ENCODE measurements around the gene PLD6.

Gene PLD6

DNA sequence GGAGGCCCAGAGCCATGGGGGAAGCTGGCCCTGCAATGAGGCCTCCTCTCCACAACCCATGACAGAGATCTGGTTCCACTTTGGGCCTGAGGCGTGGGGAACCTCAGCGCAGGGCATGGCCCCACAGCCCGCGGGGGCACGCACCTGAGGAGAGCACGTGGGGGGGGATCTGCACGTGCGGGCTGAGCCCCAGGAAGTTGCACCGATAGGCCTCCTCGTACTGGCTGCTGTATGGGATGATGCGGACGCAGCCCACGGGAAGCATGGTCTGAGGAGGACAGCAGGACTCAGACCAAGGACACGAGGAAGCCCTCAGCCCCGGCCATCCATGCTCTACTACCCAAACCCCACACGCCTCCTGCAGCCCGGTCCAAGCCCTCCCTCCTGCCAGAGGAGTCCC lies 10.1 kb upstream of the PLD6 start:
- Histone ChIP-seq H3K27me3 (no peaks in the 10 kb centered on the region), H4K20me1 (0 out of 2 replicates have a peak, but pooled peaks cover 12% of the 10 kb centered on the region), H3K9me3 (no peaks in the 10 kb centered on the region), H3K4me1 (peaks cover 11% of the 10 kb centered on the region), H3K4me3 (no peak overlapping the region), H3K4me2 (no peak overlapping the region), H3K9ac (no peak overlapping the region), H3K27ac (no peak overlapping the region), H3K36me3 (peaks cover 93% of the 10 kb centered on the region)
- TF ChIP-seq Cebpa-rat (IDR thresholded peaks at IDR 0.05) = no peak

DNA sequence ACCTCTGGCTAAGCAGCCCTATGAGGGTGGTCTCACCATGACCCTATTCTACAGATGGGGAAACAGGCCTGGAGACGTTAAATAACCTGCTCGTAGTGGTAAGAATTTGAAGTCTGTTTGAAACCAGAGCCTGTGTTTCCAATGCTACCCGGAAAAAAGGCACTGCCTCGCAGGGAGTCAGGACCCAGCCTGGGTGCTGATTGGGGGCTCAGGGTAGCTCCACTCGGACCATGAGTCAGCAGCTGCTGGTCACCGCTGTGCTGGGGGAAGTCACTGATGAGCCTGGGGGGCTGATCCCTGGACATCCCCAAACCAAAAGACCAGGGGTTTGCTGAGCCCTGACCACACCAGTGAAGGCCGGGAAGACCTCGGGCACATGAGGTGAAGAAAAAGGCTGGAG lies 9.4 kb upstream of the PLD6 start:
- Histone ChIP-seq H3K4me2 (no peak overlapping the region), H3K9me3 (no peaks in the 10 kb centered on the region), H3K36me3 (peaks cover 93% of the 10 kb centered on the region), H3K9ac (no peak overlapping the region), H4K20me1 (0 out of 2 replicates have a peak, but pooled peaks cover 7% of the 10 kb centered on the region), H3K27ac (no peak overlapping the region), H3K4me1 (peaks cover 11% of the 10 kb centered on the region), H3K27me3 (no peaks in the 10 kb centered on the region), H3K4me3 (no peak overlapping the region)
- no peak for TF ChIP-seq Cebpa-rat (IDR thresholded peaks at IDR 0.05)

DNA sequence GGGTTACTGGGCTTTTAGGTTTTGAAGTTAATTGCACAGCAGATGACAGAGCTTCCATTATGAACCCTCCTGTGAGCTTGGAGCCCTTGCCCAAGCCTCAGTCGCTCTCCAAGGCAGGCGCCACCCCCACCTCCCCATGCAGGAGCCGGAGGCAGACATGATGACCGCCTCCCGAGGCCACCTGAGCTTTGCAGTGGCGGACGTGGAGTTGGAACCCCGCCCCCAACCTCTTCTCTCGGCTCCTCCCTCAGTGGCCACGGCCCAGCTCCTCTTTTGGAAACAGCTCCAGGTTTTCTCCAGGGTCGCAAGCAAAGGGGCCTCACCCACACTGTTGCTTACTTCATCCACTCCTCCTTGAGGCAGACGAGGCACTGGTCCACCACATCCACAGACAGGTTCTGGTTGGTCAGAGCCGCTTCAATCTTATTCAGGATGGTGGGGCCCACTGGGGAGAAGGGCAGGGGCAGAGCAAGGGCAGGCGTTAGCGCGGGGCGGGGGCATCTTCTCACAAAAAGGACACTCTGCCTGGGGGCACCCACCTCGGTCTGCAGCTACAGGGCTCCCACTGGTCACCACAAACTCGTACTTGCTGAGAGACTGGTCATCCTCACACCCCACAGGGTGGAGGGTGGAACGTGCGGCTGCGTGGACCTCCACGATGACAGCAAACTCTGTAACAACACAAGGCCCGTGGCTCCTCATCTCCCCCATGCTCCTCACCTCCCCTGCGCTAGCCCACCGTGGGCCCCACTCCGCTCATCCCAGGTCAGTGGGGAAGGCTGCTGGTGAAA lies 8.7 kb upstream of the PLD6 start:
- Histone ChIP-seq H3K9me3 (no peaks in the 10 kb centered on the region), H3K27ac (no peak overlapping the region), H3K9ac (no peak overlapping the region), H3K27me3 (no peaks in the 10 kb centered on the region), H3K36me3 (peaks cover 87% of the 10 kb centered on the region), H3K4me1 (peaks cover 11% of the 10 kb centered on the region), H3K4me2 (no peak overlapping the region), H4K20me1 (0 out of 2 replicates have a peak, but pooled peaks cover 5% of the 10 kb centered on the region), H3K4me3 (no peak overlapping the region)
- TF ChIP-seq Cebpa-rat (IDR thresholded peaks at IDR 0.05) = no peak

DNA sequence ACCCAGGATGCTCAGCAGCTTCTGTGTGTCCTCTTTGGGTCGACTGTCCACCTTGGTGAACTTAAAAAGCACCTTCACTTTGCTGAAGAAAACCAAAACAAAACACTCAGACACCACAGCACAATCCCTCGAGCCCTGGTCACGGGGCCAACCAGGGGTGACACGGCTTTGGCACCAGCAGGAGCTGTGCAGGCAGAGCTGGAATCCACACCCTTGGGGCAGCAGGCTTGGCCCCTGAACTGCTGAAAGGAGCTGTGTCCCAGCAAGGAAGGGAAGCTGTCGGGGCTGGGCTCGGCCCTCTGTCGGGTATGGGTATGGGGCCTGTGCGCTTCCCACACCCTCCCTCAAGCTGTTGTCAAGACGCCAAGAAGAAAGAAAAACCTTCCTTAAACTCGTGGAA lies 7.6 kb upstream of the PLD6 start:
- Histone ChIP-seq H3K36me3 (peaks cover 78% of the 10 kb centered on the region), H3K9ac (no peak overlapping the region), H3K27me3 (no peaks in the 10 kb centered on the region), H3K27ac (no peak overlapping the region), H3K4me2 (no peak overlapping the region), H4K20me1 (0 out of 2 replicates have a peak, but pooled peaks cover 5% of the 10 kb centered on the region), H3K4me1 (peaks cover 11% of the 10 kb centered on the region), H3K4me3 (no peak overlapping the region), H3K9me3 (no peaks in the 10 kb centered on the region)
- TF ChIP-seq Cebpa-rat (IDR thresholded peaks at IDR 0.05) = no peak

DNA sequence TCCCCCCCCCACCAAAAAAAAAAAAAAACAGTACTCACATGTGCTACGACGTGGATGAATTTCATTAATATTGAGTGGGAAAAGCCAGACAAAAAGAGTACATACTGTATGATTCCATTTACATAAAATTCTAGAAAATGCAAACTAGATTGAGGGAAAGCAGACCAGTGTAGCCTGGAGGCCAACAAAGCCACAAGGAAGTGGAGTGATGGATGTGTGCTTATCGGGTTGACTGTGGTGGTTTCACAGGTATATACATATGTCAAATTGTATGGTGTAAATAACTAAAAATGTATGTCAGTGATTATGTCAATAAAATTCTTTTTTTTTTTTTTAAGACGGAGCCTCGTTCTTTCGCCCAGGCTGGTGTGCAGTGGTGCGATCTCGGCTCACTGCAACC lies 1.9 kb upstream of the PLD6 start:
- H3K4me1 ChIP-seq = peaks cover 49% of the 10 kb centered on the region
- no peak for TF ChIP-seq Cebpa-rat (IDR thresholded peaks at IDR 0.05)
- no peak overlapping the region for H3K4me3 ChIP-seq
- H3K27ac ChIP-seq = 0 out of 2 replicates have a peak overlapping the region, but pooled peaks have one; percentile 9
- H3K4me2 ChIP-seq = no peak overlapping the region
- H3K36me3 ChIP-seq = peaks cover 27% of the 10 kb centered on the region
- no peaks in the 10 kb centered on the region for H3K9me3 ChIP-seq
- no peak overlapping the region for H3K9ac ChIP-seq
- no peaks in the 10 kb centered on the region for H3K27me3 ChIP-seq
- peaks cover 14% of the 10 kb centered on the region for H4K20me1 ChIP-seq

DNA sequence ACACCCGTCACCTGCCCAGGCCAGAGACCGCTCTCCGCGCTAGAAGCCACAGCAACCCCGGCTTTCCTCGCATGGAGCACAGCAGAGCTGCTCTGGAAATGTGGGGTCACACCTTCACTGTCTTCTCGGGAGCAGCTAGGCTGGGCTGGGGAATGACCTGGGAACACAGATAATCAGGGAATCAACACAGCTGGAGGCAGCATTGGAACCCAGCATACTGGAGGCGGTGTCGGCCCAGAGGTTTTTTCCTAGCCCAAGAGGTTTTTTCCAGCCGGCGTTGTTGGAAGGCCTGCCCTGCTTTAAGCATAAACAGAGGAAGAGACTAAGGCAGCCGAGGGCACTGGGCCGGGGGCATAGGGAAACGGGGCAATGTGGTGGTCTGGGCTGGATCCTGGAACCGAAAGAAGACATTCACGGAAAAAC lies 791 bp upstream of the PLD6 start:
- H3K9ac ChIP-seq = no peak overlapping the region
- peaks cover 55% of the 10 kb centered on the region for H3K4me1 ChIP-seq
- H3K4me3 ChIP-seq = no peak overlapping the region
- H3K36me3 ChIP-seq = peaks cover 32% of the 10 kb centered on the region
- H3K27ac ChIP-seq = peak overlapping the region; percentile 96
- H3K4me2 ChIP-seq = 0 out of 2 replicates have a peak overlapping the region, but pooled peaks have one; percentile 99
- no peak for TF ChIP-seq Cebpa-rat (IDR thresholded peaks at IDR 0.05)
- H3K9me3 ChIP-seq = no peaks in the 10 kb centered on the region
- no peaks in the 10 kb centered on the region for H3K27me3 ChIP-seq
- peaks cover 25% of the 10 kb centered on the region for H4K20me1 ChIP-seq

DNA sequence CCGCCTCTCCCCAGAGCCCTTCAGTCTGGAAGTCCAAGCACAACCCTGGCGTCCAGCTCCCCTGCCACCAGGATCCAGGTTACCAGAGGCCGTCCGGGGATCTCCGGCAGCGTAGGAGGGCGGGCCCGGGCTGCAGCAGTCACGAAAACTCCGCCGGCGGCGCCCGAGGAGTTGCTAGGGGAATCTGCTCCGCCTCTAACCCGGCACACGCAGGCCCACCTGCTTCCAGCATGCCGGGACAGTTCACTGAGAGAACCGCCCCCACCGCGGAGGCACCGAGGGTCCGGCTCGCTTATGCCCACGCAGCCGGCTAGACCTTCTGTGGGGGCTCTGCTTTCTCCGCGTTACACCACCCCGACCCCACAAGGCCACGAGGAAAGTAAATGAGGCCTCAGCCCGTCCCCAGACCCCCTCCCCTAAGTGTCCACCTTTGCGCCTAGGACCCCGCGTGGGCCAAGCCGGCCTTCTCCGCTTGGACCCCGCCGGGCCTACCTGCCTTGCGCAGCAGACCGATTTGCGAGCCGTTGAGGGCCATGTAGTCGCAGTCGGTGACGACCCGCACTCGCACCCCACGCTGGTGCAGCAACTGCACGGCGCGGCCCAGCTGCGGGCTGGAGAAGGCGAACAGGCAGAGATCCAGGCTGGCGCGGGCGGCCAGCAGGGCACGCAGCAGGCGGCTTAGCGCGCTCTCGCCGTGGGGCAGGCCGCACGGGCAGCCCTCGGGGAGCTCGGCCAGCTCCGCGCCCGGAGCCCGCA lies 587 bp downstream of the PLD6 start:
- Histone ChIP-seq H3K4me3 (peak overlapping the region; percentile 71), H4K20me1 (peaks cover 39% of the 10 kb centered on the region), H3K4me1 (peaks cover 62% of the 10 kb centered on the region), H3K27ac (peak overlapping the region; percentile 96), H3K9me3 (no peaks in the 10 kb centered on the region), H3K27me3 (no peaks in the 10 kb centered on the region), H3K4me2 (peak overlapping the region; percentile 99), H3K36me3 (peaks cover 32% of the 10 kb centered on the region), H3K9ac (peak overlapping the region; percentile 85)
- TF ChIP-seq Cebpa-rat (IDR thresholded peaks at IDR 0.05) = no peak

DNA sequence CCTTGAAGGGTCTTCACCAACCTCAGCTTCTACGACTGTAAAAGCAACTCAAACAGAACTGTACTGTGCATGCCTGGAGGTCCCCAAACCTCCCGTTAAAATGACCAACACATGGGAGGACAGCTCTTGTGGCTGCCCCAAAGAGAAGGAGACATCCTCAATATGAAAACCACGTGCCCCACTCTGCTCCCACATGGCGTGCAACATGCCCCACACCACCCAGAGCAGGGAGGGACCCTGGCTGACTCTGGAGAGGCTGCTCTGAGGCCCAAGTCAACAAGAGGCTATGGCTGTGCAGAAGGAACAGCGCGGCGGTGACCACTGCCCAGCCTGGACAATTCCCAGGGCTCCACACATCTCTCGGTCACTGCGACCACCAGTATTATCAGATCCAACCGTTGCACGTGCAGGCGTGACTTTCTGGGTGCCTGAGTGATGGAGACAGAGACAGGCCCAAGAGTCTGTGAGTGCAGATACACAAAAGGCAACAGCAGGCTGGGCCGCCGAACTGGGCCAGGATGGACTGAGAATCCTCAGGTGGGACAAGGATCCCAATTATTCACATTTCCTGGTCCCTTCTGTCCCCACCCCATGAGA lies 1.4 kb downstream of the PLD6 start:
- peak overlapping the region; percentile 96 for H3K27ac ChIP-seq

DNA sequence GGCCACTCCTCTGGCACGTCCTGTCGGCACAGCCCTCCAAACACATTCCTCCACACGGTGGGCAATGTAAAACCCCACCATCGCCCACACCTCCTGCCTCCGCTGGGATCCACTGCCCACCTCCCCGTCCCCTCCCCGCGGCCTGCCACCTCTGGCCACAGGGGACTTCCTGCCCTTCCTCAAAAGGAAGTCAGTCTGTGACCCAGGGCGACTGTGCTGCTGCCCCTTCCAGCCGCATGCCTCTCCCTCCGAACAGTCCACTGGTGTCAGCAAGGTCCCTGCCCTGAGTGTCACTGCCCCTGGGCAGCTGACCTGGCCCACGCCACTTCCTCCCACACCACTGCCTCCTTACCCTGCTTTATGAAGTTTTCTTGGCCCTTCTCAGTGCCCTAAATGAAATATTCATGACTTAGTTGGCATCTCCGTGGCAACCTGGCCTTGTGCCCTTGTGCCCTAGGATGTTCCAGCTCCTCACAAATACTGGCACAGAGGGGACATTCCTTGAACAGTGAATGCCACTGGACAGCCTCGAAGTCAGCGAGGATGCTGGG lies 2.0 kb downstream of the PLD6 start:
- Histone ChIP-seq H3K36me3 (peaks cover 33% of the 10 kb centered on the region), H4K20me1 (peaks cover 53% of the 10 kb centered on the region), H3K4me1 (peaks cover 76% of the 10 kb centered on the region), H3K4me2 (peak overlapping the region; percentile 99), H3K9ac (peak overlapping the region; percentile 85), H3K4me3 (peak overlapping the region; percentile 71), H3K27me3 (no peaks in the 10 kb centered on the region), H3K9me3 (no peaks in the 10 kb centered on the region), H3K27ac (peak overlapping the region; percentile 96)
- no peak for TF ChIP-seq Cebpa-rat (IDR thresholded peaks at IDR 0.05)

More for the DNA sequence above, 1.4 kb downstream of the PLD6 start:
- Histone ChIP-seq H4K20me1 (peaks cover 47% of the 10 kb centered on the region), H3K9ac (peak overlapping the region; percentile 85), H3K4me2 (peak overlapping the region; percentile 99), H3K9me3 (no peaks in the 10 kb centered on the region), H3K4me3 (peak overlapping the region; percentile 71), H3K36me3 (peaks cover 33% of the 10 kb centered on the region), H3K4me1 (peaks cover 70% of the 10 kb centered on the region), H3K27me3 (no peaks in the 10 kb centered on the region)
- no peak for TF ChIP-seq Cebpa-rat (IDR thresholded peaks at IDR 0.05)

All from BLaER1 (cell line).